H9 (cell line): ENCODE data around the gene AFF1. TPM values are rescaled to one million over a fixed set of nuclear protein-coding genes. Genes with fewer than 3 reads are reported as not detected.

ENCODE experiments used
- DNase-seq: peaks from one replicate; pipeline ENCODE4 v3.0.0-alpha.2; 2017
- H2AFZ ChIP-seq: one replicate; pipeline ENCODE4 v1.6.1; 2013; ENCODE audit warnings: mild to moderate bottlenecking, low read length, control low read depth, moderate library complexity
- H2AK5ac ChIP-seq: 2 replicates; pipeline ENCODE4 v1.6.1; 2013; ENCODE audit warnings: low read length, control low read depth, mixed read lengths; ENCODE audit not compliant: insufficient read length
- H2BK120ac ChIP-seq: one replicate; pipeline ENCODE4 v1.6.1; 2013; ENCODE audit warnings: low read depth, mild to moderate bottlenecking, low read length, control low read depth, inconsistent platforms; ENCODE audit not compliant: poor library complexity, severe bottlenecking
- H2BK12ac ChIP-seq: 2 replicates; pipeline ENCODE4 v1.6.1; 2013; ENCODE audit warnings: low read length, control low read depth, mixed read lengths, low read depth; ENCODE audit not compliant: insufficient read length
- H2BK15ac ChIP-seq: 2 replicates; pipeline ENCODE4 v1.6.1; 2013; ENCODE audit warnings: low read depth, low read length, control low read depth
- H2BK20ac ChIP-seq: one replicate; pipeline ENCODE4 v1.6.1; 2013; ENCODE audit warnings: low read depth, mild to moderate bottlenecking, low read length, control low read depth, inconsistent platforms; ENCODE audit not compliant: poor library complexity, severe bottlenecking
- H2BK5ac ChIP-seq: 2 replicates; pipeline ENCODE4 v1.6.1; 2013; ENCODE audit warnings: low read length, control low read depth, mixed read lengths; ENCODE audit not compliant: insufficient read length
- H3K14ac ChIP-seq: 2 replicates; pipeline ENCODE4 v1.6.1; 2013; ENCODE audit warnings: low read length, control low read depth; ENCODE audit not compliant: insufficient read depth
- H3K18ac ChIP-seq: 2 replicates; pipeline ENCODE4 v1.6.1; 2013; ENCODE audit warnings: low read depth, mild to moderate bottlenecking, mixed read lengths, low read length, control low read depth; ENCODE audit not compliant: insufficient read length
- H3K23ac ChIP-seq: 2 replicates; pipeline ENCODE4 v1.6.1; 2013; ENCODE audit warnings: low read length, control low read depth, mixed read lengths, low read depth; ENCODE audit not compliant: insufficient read length
- H3K23me2 ChIP-seq: 2 replicates; pipeline ENCODE4 v1.6.1; 2013; ENCODE audit warnings: low read depth, mild to moderate bottlenecking, mixed read lengths, low read length, control low read depth; ENCODE audit not compliant: insufficient read length, poor library complexity, severe bottlenecking
- H3K27ac ChIP-seq: 2 replicates; pipeline ENCODE4 v1.5.1; 2013; ENCODE audit warnings: low read length, control low read depth, mixed read lengths, low read depth; ENCODE audit not compliant: insufficient read length
- H3K27me3 ChIP-seq: 2 replicates; pipeline ENCODE4 v1.6.1; 2013; ENCODE audit warnings: low read length, control low read depth, inconsistent platforms; ENCODE audit not compliant: insufficient read depth
- H3K4ac ChIP-seq: 2 replicates; pipeline ENCODE4 v1.6.1; 2013; ENCODE audit warnings: low read depth, mild to moderate bottlenecking, control low read depth, inconsistent platforms, low read length, moderate library complexity
- H3K4me1 ChIP-seq: 2 replicates; pipeline ENCODE4 v1.6.1; 2013; ENCODE audit warnings: low read length, control low read depth, inconsistent platforms; ENCODE audit not compliant: insufficient read depth
- H3K4me2 ChIP-seq: 2 replicates; pipeline ENCODE4 v1.6.1; 2013; ENCODE audit warnings: low read length, control low read depth, mixed read lengths; ENCODE audit not compliant: insufficient read length, insufficient read depth
- H3K56ac ChIP-seq: 2 replicates; pipeline ENCODE4 v1.6.1; 2013; ENCODE audit warnings: low read depth, mild to moderate bottlenecking, mixed read lengths, low read length, control low read depth; ENCODE audit not compliant: insufficient read length
- H3K79me1 ChIP-seq: 2 replicates; pipeline ENCODE4 v1.6.1; 2013; ENCODE audit warnings: low read depth, mild to moderate bottlenecking, moderate library complexity, low read length, control low read depth, inconsistent platforms; ENCODE audit not compliant: insufficient read depth, poor library complexity, severe bottlenecking
- H3K79me2 ChIP-seq: 2 replicates; pipeline ENCODE4 v1.6.1; 2013; ENCODE audit warnings: low read length, control low read depth, inconsistent platforms; ENCODE audit not compliant: insufficient read depth
- H3K9ac ChIP-seq: 2 replicates; pipeline ENCODE4 v1.6.1; 2013; ENCODE audit warnings: low read length, control low read depth, mixed read lengths; ENCODE audit not compliant: insufficient read length; ENCODE audit errors: extremely low read depth
- H3K9me3 ChIP-seq: one replicate; pipeline ENCODE4 v1.6.1; 2013; ENCODE audit warnings: low read depth, low read length, inconsistent platforms; ENCODE audit not compliant: control insufficient read depth
- H3T11ph ChIP-seq: one replicate; pipeline ENCODE4 v1.6.1; 2013; ENCODE audit warnings: mild to moderate bottlenecking, low read length, control low read depth, inconsistent platforms
- H4K20me1 ChIP-seq: one replicate; pipeline ENCODE4 v1.6.1; 2013; ENCODE audit not compliant: control insufficient read depth, insufficient read length, insufficient read depth
- H4K5ac ChIP-seq: 2 replicates; pipeline ENCODE4 v1.6.1; 2013; ENCODE audit warnings: low read depth, mild to moderate bottlenecking, mixed read lengths, low read length, control low read depth; ENCODE audit not compliant: insufficient read length
- H4K8ac ChIP-seq: replicated peaks from 2 replicates; pipeline ENCODE4 v1.6.1; 2013; ENCODE audit warnings: low read length, control low read depth, mixed read lengths, low read depth; ENCODE audit not compliant: insufficient read length
- H4K91ac ChIP-seq: 2 replicates; pipeline ENCODE4 v1.6.1; 2013; ENCODE audit warnings: low read depth, mild to moderate bottlenecking, moderate library complexity, mixed read lengths, low read length, control low read depth; ENCODE audit not compliant: insufficient read length
- H3K27ac Mint-ChIP-seq, 3 experiments: 2 replicates in 2 of 3; 3 replicates in 1 of 3; pipeline ENCODE4 v1.8.0; 2020 to 2021; ENCODE audit warnings: mixed read lengths in 3 of 3, mild to moderate bottlenecking in 1 of 3, moderate library complexity in 1 of 3
- H3K27me3 Mint-ChIP-seq: 2 replicates; pipeline ENCODE4 v1.8.0; 2021; ENCODE audit warnings: low read depth, mild to moderate bottlenecking, moderate library complexity, mixed read lengths
- H3K36me3 Mint-ChIP-seq, 3 experiments: 2 replicates in 2 of 3; 3 replicates in 1 of 3; pipeline ENCODE4 v1.8.0; 2020 to 2021; ENCODE audit warnings: low read depth in 3 of 3, mixed read lengths in 3 of 3; ENCODE audit not compliant: insufficient read depth in 1 of 3
- H3K4me1 Mint-ChIP-seq, 2 experiments: 2 replicates each; pipeline ENCODE4 v1.8.0; 2020; ENCODE audit warnings: mixed read lengths in 2 of 2
- H3K4me3 Mint-ChIP-seq, 2 experiments: 2 replicates in 1 of 2; 3 replicates in 1 of 2; pipeline ENCODE4 v1.8.0; 2020 to 2021; ENCODE audit warnings: mild to moderate bottlenecking in 2 of 2, mixed read lengths in 2 of 2, moderate library complexity in 1 of 2
- H3K9me3 Mint-ChIP-seq, 2 experiments: 2 replicates in 1 of 2; 3 replicates in 1 of 2; pipeline ENCODE4 v1.8.0; 2020; ENCODE audit warnings: mild to moderate bottlenecking in 2 of 2, mixed read lengths in 2 of 2, moderate library complexity in 1 of 2
- WGBS: extraction: QIAGEN DNeasy Blood & Tissue Kit; methylation state at CpG from one replicate; pipeline ENCODE4 v1.1.7; 2013; ENCODE audit warnings: missing lambda C conversion rate, low lambda C conversion rate, mixed read lengths; ENCODE audit not compliant: insufficient read length; ENCODE audit errors: extremely low coverage; 5-methylcytosine and 5-hydroxymethylcytosine counted together
- total RNA-seq: library from RNA; stranded (reverse); gene quantifications from 2 replicates; pipeline ENCODE4 v1.2.1, GENCODE V29; 2021
- TF ChIP-seq, protein P1 (sequence below): fragments of 200-600 bp; sonication (generic); conservative IDR thresholded peaks from 3 replicates; pipeline ENCODE4 v1.8.0; 2021; ENCODE audit warnings: antibody characterized with exemption, mild to moderate bottlenecking

AFF1 gene
- total RNA-seq, 1 experiment from 2014 or later = 74.5 TPM

DNA sequence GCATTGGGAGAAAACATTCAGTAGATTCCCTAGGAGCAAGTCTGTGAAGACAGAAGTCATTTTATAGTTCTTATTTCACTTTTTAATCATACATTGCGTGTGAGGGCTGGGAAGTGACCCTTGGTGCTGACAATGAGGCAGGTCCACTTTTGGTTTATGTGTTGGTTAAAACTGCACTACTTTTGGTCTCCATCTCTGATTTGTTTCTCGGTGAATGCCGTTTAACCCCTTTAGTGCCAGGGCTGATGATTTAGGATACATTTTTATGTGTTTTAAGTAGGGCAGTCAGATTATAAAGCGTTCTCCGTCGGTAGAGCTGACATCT lies 110.4 kb downstream of the AFF1 start:
- no peak overlapping the region for H3K4me2 ChIP-seq
- no peak overlapping the region for H3K56ac ChIP-seq
- no peak overlapping the region for H3K4ac ChIP-seq
- no peak overlapping the region for H3K4me3 Mint-ChIP-seq
- no peak overlapping the region for H2BK15ac ChIP-seq
- H3K4me1 Mint-ChIP-seq = peaks cover 34 to 35% of the 10 kb centered on the region in 2 experiments
- peaks cover 2% of the 10 kb centered on the region for H3K79me1 ChIP-seq
- no peak overlapping the region for H3K14ac ChIP-seq
- H2BK20ac ChIP-seq = no peak overlapping the region
- no peaks in the 10 kb centered on the region for H3K23me2 ChIP-seq
- H2BK12ac ChIP-seq = no peak overlapping the region
- H3K4me1 ChIP-seq = peaks cover 14% of the 10 kb centered on the region
- H3K27ac ChIP-seq = no peak overlapping the region
- no peaks in the 10 kb centered on the region for H4K20me1 ChIP-seq
- H2AFZ ChIP-seq = no peak overlapping the region
- no peaks in the 10 kb centered on the region for H3K27me3 Mint-ChIP-seq
- H4K8ac ChIP-seq = no peak overlapping the region
- no peak overlapping the region for H3K23ac ChIP-seq
- no peak overlapping the region for H4K91ac ChIP-seq
- H3K9me3 Mint-ChIP-seq = no peaks in the 10 kb centered on the region
- no peak overlapping the region for H4K5ac ChIP-seq
- no peak overlapping the region for H3K9ac ChIP-seq
- no peak overlapping the region for H2BK5ac ChIP-seq
- H2BK120ac ChIP-seq = no peak overlapping the region
- no peak overlapping the region for H3K27ac Mint-ChIP-seq
- H2AK5ac ChIP-seq = no peak overlapping the region
- DNase-seq = no peak
- no CpG with 5 or more reads among the region's 6 CpGs for WGBS
- H3T11ph ChIP-seq = no peak overlapping the region
- TF ChIP-seq, protein P1, sequence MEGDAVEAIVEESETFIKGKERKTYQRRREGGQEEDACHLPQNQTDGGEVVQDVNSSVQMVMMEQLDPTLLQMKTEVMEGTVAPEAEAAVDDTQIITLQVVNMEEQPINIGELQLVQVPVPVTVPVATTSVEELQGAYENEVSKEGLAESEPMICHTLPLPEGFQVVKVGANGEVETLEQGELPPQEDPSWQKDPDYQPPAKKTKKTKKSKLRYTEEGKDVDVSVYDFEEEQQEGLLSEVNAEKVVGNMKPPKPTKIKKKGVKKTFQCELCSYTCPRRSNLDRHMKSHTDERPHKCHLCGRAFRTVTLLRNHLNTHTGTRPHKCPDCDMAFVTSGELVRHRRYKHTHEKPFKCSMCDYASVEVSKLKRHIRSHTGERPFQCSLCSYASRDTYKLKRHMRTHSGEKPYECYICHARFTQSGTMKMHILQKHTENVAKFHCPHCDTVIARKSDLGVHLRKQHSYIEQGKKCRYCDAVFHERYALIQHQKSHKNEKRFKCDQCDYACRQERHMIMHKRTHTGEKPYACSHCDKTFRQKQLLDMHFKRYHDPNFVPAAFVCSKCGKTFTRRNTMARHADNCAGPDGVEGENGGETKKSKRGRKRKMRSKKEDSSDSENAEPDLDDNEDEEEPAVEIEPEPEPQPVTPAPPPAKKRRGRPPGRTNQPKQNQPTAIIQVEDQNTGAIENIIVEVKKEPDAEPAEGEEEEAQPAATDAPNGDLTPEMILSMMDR = no peak
- no peaks in the 10 kb centered on the region for H3K27me3 ChIP-seq
- peaks cover 16% of the 10 kb centered on the region; the same call in 1 of the 2 replicates for H3K79me2 ChIP-seq
- no peaks in the 10 kb centered on the region for H3K9me3 ChIP-seq
- H3K36me3 Mint-ChIP-seq = peaks cover 10 to 21% (median 13%) of the 10 kb centered on the region in 3 experiments
- no peak overlapping the region for H3K18ac ChIP-seq
